GM19239 (cell line): ENCODE results near the gene CYTH4.
"Not testable (repeated sequence)": the region's sequence is repeated elsewhere in the genome, so short reads cannot be mapped to it uniquely, and the experiment has no call there.

ENCODE experiments used
- DNase-seq: peaks from one replicate; pipeline ENCODE4 v3.0.0; 2011; ENCODE audit warnings: low spot score; ENCODE audit not compliant: insufficient read length
- FAIRE-seq: peaks from 2 replicates; lab custom pipeline; 2011; peaks lifted over from hg19 to GRCh38; lab: Jason Lieb, UNC

CYTH4 gene

GRCh38 chr22:37245740-37246139 is 36.6 kb upstream of the CYTH4 start:
- FAIRE-seq (no peak), DNase-seq (no peak)

- DNase-seq (no peak), FAIRE-seq (peak; percentile 66)
Observed at GRCh38 chr22:37248251-37248650, 34.1 kb upstream of the CYTH4 start.

DNA sequence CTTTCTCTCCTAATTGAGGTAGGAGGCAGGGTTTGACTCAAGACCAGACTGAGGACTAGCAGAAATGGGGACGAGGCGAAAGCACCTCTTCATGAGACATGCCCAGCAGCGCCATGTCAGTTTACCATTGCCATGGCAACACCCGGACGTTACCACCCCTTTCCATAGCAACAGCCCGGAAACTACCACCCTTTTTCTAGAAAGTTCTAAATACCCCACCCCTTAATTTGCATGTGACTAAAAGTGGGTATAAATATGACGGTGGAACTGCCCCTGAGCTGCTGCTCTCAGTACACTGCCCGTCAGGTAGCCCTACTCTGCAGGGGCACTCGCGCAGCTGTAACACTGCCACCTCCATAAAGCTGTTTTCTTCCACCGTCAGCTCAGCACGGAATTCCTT is 32.3 kb upstream of the CYTH4 start:
- no peak for FAIRE-seq
- DNase-seq: no peak

DNA sequence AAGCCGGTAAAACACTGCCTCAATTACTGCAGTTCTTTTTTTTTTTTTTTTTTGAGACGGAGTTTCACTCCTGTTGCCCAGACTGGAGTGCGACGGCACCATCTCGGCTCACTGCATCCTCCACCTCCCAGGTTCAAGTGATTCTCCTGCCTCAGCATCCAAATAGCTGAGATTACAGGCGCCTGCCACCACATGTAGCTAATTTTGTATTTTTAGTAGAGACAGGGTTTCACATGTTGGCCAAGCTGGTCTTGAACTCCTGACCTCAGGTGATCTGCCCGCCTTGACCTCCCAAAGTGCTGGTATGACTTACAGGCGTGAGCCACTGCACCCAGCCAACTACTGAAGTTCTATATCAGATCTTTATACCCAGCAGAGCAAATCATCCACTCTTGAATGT is 30.5 kb upstream of the CYTH4 start:
- not testable (repeated sequence) for FAIRE-seq, DNase-seq

DNA sequence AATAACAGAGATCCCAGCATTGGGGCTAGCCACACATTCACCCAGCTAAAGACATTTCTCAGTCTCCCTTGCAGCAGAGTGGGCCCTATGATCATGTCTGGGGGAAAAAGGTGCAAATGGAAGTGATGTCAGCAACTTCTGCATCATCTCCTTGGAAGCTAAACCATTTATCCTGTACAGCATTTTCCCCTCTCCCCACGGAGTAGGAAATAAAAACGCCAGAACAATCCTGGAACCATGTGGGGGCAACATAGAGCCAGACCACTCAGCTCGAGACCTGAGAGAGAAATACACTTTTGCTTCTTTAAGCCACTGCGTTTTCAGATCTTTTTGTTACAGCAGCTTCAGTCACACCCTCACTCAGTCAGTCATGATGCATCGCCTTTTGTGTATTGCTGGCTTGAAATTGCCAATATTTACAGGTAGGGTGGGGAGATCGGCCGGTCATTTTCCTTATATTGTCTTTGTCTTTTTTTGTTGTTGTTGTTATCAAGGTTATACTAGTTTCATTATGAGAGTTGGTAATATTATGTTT is 29.1 kb upstream of the CYTH4 start:
- FAIRE-seq (peak; percentile 72), DNase-seq (no peak)

DNA sequence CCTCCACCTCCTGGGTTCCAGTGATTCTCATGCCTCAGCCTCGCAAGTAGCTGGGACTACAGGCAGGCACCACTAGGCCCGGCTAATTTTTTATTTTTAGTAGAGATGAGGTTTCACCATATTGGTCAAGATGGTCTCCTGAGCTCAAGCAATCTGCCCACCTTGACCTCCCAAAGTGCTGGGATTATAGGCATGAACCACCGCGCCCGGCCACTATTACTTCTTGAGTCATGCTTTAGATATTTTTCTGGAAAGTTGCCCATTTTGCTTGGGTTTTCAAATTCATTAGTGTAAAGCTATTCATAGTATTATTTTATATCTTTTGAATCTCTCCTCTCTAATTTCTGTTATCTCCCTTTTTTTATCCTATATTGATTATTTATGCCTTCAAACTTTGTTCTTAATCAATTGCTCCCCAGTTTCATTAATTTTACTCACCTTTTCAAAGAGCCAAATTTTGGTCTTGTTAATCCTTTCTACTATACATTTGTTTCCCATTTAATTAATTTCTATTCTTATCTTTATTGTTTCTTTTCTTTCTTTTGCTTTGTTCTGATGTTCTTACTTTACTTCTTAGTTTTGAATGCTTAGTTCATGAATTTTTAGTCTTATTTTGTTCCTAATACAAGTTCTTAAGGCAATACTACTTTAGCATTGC is 28.0 kb upstream of the CYTH4 start:
- no peak for DNase-seq
- FAIRE-seq: no peak

GRCh38 chr22:37254867-37255233 is 27.5 kb upstream of the CYTH4 start:
- DNase-seq (no peak), FAIRE-seq (no peak)

DNA sequence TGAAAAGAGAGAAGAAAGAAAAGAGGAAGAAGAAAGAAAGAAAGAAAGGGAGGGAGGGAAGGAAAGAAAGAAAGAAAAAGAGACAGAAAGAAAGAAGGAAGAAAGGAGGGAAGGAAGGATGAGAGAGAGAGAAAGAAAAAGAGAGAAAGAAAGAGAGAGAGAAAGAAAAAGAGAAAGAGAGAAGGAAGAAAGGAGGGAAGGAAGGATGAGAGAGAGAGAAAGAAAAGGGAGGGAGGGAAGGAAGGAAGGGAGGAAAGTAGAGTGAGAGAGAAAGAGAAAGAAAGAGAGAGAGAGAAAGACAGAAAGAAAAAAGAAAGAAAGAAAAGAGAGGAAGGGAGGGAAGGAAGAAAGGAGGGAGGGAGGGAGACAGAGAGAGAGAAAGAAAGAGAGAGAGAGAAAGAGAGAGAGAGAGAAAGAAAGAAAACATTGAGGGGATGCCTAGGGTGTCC is 26.7 kb upstream of the CYTH4 start:
- DNase-seq (no peak), FAIRE-seq (peak; percentile 42)

- FAIRE-seq: peak; percentile 79
- DNase-seq: no peak
Observed at GRCh38 chr22:37256075-37256726, 26.1 kb upstream of the CYTH4 start.

DNA sequence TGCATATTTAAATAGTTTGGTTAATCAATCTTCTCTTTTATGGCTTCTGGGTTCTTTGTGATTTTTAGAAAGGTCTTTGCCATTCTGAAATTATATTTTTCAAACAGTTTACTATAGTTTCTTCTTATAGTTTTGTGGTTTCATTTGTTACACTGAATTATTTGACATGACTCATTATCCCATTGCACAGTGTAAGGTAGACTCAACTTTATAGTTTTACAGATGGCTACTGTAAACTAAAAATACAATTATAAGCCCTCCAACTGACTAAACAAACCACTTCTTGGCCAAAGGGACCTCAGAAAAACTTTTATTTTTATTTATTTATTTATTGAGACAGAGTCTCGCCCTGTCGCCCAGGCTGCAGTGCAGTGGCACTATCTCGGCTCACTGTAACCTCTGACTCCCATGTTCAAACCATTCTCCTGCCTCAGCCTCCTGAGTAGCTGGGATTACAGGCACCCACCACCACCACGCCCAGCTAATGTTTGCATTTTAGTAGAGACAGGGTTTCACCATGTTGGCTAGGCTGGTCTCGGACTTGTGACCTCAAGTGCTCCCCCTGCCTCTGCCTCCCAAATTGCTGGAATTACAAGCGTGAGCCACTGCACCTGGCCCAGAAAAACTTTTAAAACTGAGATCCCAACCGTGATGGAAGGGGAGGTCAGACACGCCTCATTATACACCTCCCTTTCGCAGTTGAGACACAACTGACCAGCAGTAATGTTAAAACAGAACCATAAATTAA is 24.1 kb upstream of the CYTH4 start:
- DNase-seq: no peak
- peak; percentile 8 for FAIRE-seq

DNA sequence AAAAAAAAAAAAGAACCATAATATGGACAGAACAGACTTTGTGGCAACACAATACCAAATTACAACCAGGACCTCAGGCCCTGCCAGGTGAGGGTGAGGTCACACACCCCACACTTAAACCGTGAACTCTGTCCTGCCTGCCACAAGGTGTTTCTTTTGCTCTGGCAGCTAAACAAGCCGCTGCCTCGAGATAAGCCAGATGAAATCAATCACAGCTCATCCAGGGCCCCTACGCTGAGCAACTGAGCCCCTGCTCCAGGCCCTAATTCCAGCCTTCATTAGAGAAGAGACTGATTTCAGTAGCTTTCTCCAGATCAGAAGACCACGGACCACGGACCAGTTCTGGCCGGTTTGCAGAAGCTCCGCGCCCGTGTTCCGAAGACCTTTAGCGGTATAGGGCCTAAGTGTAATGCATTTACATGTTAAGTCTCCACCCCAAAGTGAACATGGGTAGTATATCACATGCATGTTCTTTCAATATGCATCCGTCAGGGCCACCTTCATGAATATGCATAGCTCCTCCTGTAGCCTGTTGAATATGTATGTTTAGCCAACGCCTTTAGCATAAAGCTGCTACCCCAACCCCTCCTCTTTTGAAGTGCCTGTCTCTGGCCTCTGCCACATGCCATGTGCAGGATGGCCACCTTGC is 23.4 kb upstream of the CYTH4 start:
- no peak for DNase-seq
- FAIRE-seq: no peak

GRCh38 chr22:37259540-37260029 is 22.7 kb upstream of the CYTH4 start:
- DNase-seq (no peak), FAIRE-seq (peak; percentile 88)

DNA sequence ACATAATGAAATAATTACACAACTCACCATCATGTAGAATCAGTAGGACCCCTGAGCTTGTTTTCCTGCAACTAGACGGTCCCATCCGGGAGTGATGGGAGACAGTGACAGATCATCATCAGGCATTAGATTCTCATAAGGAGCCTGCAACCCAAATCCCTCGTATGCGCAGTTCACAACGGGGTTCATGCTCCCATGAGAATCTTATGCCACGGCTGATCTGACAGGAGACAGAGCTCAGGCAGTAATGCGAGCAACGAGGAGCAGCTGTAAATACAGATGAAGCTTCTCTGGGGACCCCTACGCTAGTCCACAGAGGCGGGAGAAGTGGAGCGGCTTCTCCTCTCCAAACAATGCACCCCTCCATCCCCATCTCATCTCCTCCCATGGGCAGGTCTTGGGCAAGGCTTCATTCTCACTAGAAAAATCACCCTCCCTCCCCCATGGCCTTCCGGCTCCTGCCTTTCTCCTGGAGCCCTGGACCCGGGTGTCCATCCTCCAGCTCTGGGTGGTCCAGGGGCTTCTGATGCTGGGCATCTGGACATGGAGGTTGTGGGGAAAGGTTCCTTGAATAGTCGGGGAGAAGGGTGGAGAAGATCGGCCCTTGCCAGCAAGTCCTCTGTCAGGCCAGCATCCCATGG is 22.0 kb upstream of the CYTH4 start:
- FAIRE-seq (no peak), DNase-seq (no peak)

- no peak for DNase-seq
- peak; percentile 98 for FAIRE-seq
Observed at GRCh38 chr22:37260901-37261336, 21.4 kb upstream of the CYTH4 start.

- FAIRE-seq (no peak), DNase-seq (no peak)
Observed at GRCh38 chr22:37262346-37262745, 20.0 kb upstream of the CYTH4 start.

- no peak for FAIRE-seq
- no peak for DNase-seq
Observed at GRCh38 chr22:37263966-37264887, 18.1 kb upstream of the CYTH4 start.

DNA sequence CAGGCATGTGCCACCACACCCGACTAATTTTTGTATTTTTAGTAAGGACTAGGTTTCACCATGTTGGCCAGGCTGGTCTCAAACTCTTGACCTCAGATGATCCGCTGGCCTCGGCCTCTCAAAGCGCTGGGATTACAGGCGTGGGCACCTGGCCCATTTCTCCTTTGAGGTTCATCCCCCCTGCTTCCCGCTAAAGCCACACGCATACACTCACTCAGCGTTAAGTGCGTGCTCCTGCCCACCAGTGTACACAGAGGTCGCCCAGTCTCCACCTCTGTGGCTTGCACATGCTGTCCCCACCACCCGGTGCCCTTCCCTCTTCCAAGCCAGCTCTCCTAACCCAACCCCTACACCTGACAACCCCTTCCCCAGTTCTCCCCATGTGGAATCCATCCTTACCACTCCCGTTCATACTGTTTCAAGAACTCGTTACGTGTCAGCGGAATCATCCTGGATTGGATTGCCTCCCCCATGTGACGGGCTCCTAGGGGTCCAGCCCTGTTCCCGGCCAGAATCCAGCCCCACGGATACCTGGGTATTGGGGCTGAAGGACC is 15.7 kb upstream of the CYTH4 start:
- FAIRE-seq: no peak
- DNase-seq: no peak

DNA sequence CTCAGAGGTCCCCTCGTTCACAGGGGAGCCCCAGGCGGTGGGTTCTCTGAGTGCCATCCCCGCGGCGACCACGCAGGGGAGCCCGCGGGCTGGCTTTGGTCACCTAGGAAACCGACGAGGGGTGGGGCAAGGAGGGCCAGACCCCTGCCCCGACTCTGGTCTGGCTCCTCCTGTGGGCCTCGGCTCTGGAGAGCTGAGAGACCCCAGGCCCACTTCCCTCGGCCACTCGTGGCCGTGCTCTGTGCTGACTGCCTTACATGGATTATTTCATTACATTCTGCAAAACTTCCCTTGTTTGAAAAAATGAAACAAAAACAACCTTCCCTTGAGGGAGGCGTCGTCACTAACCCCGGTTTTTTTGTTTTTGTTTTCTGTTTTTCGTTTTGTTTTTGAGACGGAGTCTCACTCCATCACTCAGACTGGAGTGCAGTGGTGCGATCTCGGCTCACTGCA is 15.1 kb upstream of the CYTH4 start:
- peak; percentile 90 for FAIRE-seq
- DNase-seq: no peak
